ENCODE measurements around the gene SUSD3.

GRCh38 chr9:93053781-93054331, 4.6 kb upstream of the SUSD3 start:
- TF ChIP-seq TAF1 (IDR thresholded peaks at IDR 0.05; ENCODE audit: low read depth, low read length) (no peak), POLR2AphosphoS5 (IDR thresholded peaks at IDR 0.05; ENCODE audit: low read depth, low read length) (no peak), POLR2A (IDR thresholded peaks at IDR 0.05; ENCODE audit: low read depth, low read length) (no peak)

All from GM12891 (cell line).